HEK293T (cell line): ENCODE results near the gene PDZD8.

ENCODE experiments used
- CTCF ChIA-PET: fragments of 350-600 bp; formaldehyde crosslinking; extraction: SDS; loops from one replicate; lab custom pipeline; 2021; ENCODE audit warnings: antibody characterized with exemption, inconsistent platforms; lab: Yijun Ruan, JAX
- POLR2A ChIA-PET: fragments of 350-600 bp; formaldehyde crosslinking; extraction: SDS; loops from one replicate; lab custom pipeline; 2020; ENCODE audit warnings: antibody characterized with exemption, inconsistent platforms; lab: Yijun Ruan, JAX
- DNase-seq: peaks from one replicate; pipeline ENCODE4 v3.0.0; 2012; ENCODE audit warnings: mixed read lengths; ENCODE audit errors: extremely low spot score
- ARNT ChIP-seq: fragments of 450-650 bp; IDR thresholded peaks from 2 replicates; pipeline ENCODE4 v1.6.1; 2017; ENCODE audit warnings: mild to moderate bottlenecking
- BHLHE40 ChIP-seq: fragments of 450-650 bp; IDR thresholded peaks from 2 replicates; pipeline ENCODE4 v1.6.1; 2016; ENCODE audit warnings: mild to moderate bottlenecking, moderate library complexity, borderline replicate concordance
- CTBP1 ChIP-seq: fragments of 450-650 bp; IDR thresholded peaks from 2 replicates; pipeline ENCODE4 v1.6.1; 2016; ENCODE audit warnings: borderline replicate concordance
- ELF4 ChIP-seq: fragments of 450-650 bp; IDR thresholded peaks from 2 replicates; pipeline ENCODE4 v1.6.1; 2017; ENCODE audit warnings: antibody characterized with exemption
- FOXA1 ChIP-seq: fragments of 450-650 bp; IDR thresholded peaks from 2 replicates; pipeline ENCODE4 v1.6.1; 2016; ENCODE audit warnings: mild to moderate bottlenecking
- FOXK2 ChIP-seq: fragments of 450-650 bp; IDR thresholded peaks from 2 replicates; pipeline ENCODE4 v1.6.1; 2016; ENCODE audit warnings: mild to moderate bottlenecking
- FOXM1 ChIP-seq: fragments of 450-650 bp; IDR thresholded peaks from 2 replicates; pipeline ENCODE4 v1.6.1; 2017; ENCODE audit warnings: mild to moderate bottlenecking, borderline replicate concordance
- HDGF ChIP-seq: fragments of 450-650 bp; IDR thresholded peaks from 2 replicates; pipeline ENCODE4 v1.6.1; 2017; ENCODE audit warnings: antibody characterized with exemption, borderline replicate concordance
- L3MBTL2 ChIP-seq: fragments of 450-650 bp; conservative IDR thresholded peaks from 2 replicates; pipeline ENCODE4 v1.6.1; 2016; ENCODE audit warnings: mild to moderate bottlenecking
- LEF1 ChIP-seq: fragments of 450-650 bp; IDR thresholded peaks from 2 replicates; pipeline ENCODE4 v1.6.1; 2017; ENCODE audit warnings: mild to moderate bottlenecking, borderline replicate concordance
- NFRKB ChIP-seq: fragments of 450-650 bp; IDR thresholded peaks from 2 replicates; pipeline ENCODE4 v1.6.1; 2016; ENCODE audit warnings: mild to moderate bottlenecking, moderate library complexity
- SP1 ChIP-seq: fragments of 450-650 bp; IDR thresholded peaks from 2 replicates; pipeline ENCODE4 v1.6.1; 2017
- SUZ12 ChIP-seq: fragments of 450-650 bp; IDR thresholded peaks from 2 replicates; pipeline ENCODE4 v1.6.1; 2016; ENCODE audit warnings: mild to moderate bottlenecking
- TARDBP ChIP-seq: fragments of 450-650 bp; IDR thresholded peaks from 2 replicates; pipeline ENCODE4 v1.6.1; 2016
- ZNF384 ChIP-seq: fragments of 450-650 bp; IDR thresholded peaks from 2 replicates; pipeline ENCODE4 v1.6.1; 2016
- TF ChIP-seq, protein P1 (sequence below): fragments of 450-650 bp; IDR thresholded peaks from 2 replicates; pipeline ENCODE4 v1.6.1; 2016

PDZD8 gene

DNA sequence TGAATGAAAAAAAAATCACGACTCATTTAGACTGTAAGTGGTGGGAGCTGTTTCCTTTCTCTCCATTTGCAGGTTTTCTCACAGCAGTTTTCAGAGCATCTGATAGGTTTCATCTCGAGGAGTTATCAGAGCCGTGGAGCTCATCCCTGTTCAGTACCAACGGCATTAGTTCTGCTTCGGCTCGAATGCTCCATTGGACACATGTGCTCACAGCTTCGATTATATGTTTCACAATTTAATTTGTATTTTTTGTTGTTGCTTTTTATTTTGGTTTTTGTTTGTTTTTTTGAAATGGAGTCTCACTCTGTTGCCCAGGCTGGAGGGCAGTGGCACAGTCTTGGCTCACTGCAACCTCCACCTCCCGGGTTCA lies 132.8 kb downstream of the PDZD8 start:
- DNase-seq: no peak
- POLR2A ChIA-PET: no interaction called here
- no peak for TF ChIP-seq L3MBTL2
- TF ChIP-seq LEF1: no peak
- TF ChIP-seq, protein P1, sequence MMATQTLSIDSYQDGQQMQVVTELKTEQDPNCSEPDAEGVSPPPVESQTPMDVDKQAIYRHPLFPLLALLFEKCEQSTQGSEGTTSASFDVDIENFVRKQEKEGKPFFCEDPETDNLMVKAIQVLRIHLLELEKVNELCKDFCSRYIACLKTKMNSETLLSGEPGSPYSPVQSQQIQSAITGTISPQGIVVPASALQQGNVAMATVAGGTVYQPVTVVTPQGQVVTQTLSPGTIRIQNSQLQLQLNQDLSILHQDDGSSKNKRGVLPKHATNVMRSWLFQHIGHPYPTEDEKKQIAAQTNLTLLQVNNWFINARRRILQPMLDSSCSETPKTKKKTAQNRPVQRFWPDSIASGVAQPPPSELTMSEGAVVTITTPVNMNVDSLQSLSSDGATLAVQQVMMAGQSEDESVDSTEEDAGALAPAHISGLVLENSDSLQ: no peak
- CTCF ChIA-PET: no interaction called here

DNA sequence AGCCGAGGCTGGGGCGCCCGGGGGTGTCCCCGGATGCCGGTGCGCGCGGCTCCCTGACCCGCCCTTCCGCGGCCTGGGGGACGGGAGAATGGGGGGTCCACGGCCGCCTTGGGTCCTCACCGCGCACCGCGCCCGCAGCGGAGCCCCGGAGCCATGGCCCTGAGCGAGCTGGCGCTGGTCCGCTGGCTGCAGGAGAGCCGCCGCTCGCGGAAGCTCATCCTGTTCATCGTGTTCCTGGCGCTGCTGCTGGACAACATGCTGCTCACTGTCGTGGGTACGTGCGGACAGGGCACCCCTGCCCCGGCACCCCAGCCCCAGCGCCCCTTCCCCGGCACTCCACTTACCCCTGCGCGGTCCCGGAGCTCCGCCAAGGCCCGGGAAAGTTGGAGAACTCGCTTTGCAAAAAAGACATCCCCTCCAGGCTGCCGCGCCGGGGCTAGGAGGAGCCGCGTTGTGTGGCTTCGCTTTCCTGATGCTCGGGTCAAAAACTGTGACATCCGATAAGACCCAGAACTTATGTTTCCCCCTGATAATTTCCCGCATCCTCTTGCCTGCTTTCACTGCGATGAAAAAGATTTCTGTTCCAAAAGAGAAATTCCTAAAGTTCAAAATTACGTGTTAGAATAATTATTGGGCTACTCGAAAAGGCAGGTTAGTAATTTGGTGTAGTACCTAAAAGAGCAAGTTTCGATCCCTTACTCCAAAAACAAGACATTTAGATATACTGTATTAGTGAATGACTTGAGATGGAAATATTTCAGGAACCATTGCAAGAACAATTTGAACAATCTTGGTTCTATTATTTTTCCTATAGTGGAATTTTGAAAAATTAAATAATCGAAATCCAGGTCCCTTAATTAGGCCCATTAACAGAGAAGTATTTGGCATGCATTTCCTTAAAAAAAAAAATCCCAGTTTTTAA lies 133.4 kb downstream of the PDZD8 start:
- CTCF ChIA-PET: no interaction called here
- POLR2A ChIA-PET: no interaction called here
- no peak for TF ChIP-seq L3MBTL2
- TF ChIP-seq CTBP1: no peak
- no peak for TF ChIP-seq NFRKB
- TF ChIP-seq FOXM1: no peak
- no peak for TF ChIP-seq ARNT
- TF ChIP-seq TARDBP: no peak
- no peak for TF ChIP-seq BHLHE40
- no peak for DNase-seq

DNA sequence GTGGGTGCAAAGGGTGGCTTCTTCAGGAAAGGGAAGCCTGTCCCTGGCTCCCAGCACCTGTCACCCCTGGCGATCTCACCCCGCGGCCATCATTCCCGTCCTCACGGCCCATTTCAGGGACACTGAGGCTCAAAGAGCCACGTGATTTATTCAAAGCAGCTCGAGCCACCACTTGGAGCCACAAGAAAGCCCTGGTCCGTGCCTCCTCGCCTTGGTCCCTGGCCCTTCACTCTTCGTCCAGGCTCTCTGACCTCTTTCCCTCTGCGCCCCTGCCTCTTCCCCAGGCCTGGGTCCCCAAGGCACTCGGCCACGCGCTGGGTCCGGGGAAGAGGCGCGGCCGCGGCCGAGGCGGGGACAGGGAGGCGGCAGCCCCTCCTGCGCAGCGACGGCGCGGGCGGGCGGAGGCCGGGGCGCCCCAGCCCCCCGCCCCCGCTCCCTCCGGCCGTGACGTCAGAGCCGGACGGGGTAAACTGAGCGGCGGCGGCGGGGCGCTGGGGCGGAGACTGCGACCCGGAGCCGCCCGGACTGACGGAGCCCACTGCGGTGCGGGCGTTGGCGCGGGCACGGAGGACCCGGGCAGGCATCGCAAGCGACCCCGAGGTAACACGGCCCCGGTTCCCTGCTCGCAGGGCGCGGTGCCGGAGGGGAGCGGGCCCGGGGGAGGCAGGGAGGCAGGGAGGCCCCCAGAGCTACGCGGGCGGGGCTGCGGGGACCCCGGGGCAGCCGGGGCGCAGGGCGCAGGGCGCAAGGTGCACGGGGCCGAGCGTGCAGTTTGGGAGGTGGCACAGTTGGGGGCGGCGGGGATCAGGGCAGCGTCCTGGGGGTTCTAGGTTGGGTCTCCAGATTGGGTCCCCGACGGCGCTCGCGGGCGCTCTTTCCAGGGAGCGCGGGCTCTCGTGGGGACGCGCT lies 134.4 kb downstream of the PDZD8 start, which contains the start of gene SLC18A2:
TSS of gene SLC18A2 (plus strand) at position 494 of the 909 bp plus-strand sequence. CDS start 580 bp downstream, outside the sequence.
- no peak for DNase-seq
- CTCF ChIA-PET: no interaction called here
- POLR2A ChIA-PET: no interaction called here
- TF ChIP-seq SP1 (no peak), ZNF384 (no peak), FOXK2 (no peak), TARDBP (no peak), FOXM1 (no peak), HDGF (no peak), L3MBTL2 (no peak), SUZ12 (no peak), ARNT (no peak), CTBP1 (no peak), BHLHE40 (no peak), NFRKB (no peak), LEF1 (no peak), FOXA1 (no peak), ELF4 (no peak)
- TF ChIP-seq, protein P1: no peak

DNA sequence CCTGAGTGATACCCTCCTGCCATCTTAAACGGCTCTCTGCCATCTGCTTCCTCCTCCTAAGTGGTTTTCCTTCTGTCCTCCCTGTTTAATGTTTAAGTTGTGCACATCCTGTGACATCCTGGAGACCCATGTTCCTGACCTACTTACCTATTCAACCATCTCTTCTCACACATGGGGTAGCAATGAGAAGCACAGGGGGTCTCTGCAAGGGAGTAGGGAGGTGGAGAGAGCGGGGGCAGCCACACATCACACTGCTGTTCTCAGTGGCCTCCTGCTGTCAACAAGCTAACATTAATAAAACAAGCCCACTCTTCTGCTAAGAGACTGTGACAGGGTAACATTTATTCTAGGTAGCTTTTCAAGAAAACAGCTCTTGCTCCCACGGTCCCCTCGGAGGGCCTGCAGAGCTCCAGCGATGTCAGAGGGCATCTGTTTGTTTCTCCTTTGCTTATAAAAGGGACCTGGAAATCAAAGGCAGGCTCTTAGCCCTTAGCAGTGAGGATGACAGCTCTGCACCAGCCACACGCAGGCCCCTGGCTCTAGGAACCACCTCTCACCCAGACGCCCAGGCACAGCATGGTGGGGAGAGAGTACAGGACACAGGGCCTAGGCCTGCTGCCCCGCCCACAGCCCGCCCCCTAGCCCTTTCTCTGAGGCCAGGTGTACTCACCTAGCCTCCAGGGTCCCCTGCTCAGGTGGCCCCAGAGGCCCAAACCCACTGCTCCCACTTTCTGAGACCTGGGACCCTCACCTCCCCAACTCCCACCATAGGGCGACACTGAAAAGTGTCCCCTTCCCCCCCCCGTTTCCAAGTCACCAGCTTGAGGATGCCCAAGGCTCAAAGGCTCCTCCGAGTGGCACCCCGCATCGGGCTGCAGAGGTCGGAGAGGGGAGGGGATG lies 135.3 kb downstream of the PDZD8 start:
- CTCF ChIA-PET: interaction anchor here (0.7 kb wide), 1 partner anchor 203 kb away, joined by 4 read pairs; no protein-coding TSS in a partner anchor
- no peak for TF ChIP-seq FOXM1
- no peak for TF ChIP-seq SUZ12
- TF ChIP-seq NFRKB: no peak
- no peak for TF ChIP-seq TARDBP
- TF ChIP-seq HDGF: no peak
- TF ChIP-seq, protein P1: no peak
- TF ChIP-seq FOXK2: no peak
- TF ChIP-seq BHLHE40: no peak
- TF ChIP-seq L3MBTL2: no peak
- no peak for TF ChIP-seq FOXA1
- POLR2A ChIA-PET: no interaction called here
- no peak for DNase-seq

DNA sequence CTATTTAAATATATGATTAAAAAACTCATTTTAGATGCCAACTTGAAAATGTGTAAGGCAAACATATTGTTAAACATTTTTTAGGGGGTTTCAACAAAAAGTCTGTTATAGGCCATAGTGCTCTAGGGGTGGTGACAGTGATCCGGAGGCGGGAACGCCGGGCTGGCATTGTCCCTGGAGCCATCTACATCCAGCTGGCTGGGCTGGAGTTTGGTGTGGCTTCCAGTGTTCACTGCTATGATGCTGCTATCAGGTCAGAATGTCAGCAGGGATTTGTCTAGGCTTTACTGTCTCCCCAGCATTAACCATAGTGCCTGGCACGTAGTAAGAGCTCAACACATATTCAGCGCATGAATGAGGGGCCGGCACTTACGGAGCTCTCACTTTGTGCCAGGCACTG lies 136.2 kb downstream of the PDZD8 start:
- CTCF ChIA-PET: interaction anchor here (0.7 kb wide), 1 partner anchor 204 kb away, joined by 4 read pairs; no protein-coding TSS in a partner anchor

More for the DNA sequence above, 136.2 kb downstream of the PDZD8 start:
- POLR2A ChIA-PET: no interaction called here
- no peak for DNase-seq
- no peak for TF ChIP-seq ZNF384
- TF ChIP-seq ARNT: no peak
- TF ChIP-seq SUZ12: no peak
- TF ChIP-seq FOXK2: no peak
- no peak for TF ChIP-seq TARDBP
- no peak for TF ChIP-seq CTBP1
- TF ChIP-seq, protein P1: no peak
- no peak for TF ChIP-seq FOXM1
- TF ChIP-seq NFRKB: no peak
